ENCODE data around the gene SPARC.
"Not testable (repeated sequence)": the region's sequence is repeated elsewhere in the genome, so short reads cannot be mapped to it uniquely, and the experiment has no call there.

Gene SPARC, protein sequence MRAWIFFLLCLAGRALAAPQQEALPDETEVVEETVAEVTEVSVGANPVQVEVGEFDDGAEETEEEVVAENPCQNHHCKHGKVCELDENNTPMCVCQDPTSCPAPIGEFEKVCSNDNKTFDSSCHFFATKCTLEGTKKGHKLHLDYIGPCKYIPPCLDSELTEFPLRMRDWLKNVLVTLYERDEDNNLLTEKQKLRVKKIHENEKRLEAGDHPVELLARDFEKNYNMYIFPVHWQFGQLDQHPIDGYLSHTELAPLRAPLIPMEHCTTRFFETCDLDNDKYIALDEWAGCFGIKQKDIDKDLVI

GRCh38 chr5:151686674-151687407 lies at the start of gene SPARC:
TSS of gene SPARC (minus strand) at chr5:151686915. CDS start at chr5:151676188, 10,727 bp downstream.
- no peak for DNase-seq

DNA sequence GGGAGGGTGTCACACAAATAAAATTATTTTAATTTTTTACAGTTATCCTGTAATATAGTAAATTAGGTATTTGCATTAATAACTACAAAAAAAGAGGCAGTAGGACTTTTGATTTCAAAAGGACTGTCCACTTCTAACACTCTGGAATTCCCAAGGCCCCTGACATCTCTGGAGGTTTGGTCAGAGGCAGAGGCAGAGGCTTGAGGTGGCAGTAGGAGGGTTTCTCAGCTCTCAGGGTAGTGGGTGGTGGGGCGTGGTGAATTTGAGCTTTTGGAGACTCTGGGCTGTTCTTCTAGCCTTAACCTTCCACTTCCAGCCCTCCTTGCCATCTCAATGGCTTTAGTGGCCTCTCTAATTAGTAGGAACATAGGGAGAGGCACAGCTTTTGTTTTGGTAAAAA lies 48.9 kb upstream of the SPARC start:
- no peak for DNase-seq

GRCh38 chr5:151734064-151734408 lies 47.3 kb upstream of the SPARC start:
- DNase-seq = no peak

DNA sequence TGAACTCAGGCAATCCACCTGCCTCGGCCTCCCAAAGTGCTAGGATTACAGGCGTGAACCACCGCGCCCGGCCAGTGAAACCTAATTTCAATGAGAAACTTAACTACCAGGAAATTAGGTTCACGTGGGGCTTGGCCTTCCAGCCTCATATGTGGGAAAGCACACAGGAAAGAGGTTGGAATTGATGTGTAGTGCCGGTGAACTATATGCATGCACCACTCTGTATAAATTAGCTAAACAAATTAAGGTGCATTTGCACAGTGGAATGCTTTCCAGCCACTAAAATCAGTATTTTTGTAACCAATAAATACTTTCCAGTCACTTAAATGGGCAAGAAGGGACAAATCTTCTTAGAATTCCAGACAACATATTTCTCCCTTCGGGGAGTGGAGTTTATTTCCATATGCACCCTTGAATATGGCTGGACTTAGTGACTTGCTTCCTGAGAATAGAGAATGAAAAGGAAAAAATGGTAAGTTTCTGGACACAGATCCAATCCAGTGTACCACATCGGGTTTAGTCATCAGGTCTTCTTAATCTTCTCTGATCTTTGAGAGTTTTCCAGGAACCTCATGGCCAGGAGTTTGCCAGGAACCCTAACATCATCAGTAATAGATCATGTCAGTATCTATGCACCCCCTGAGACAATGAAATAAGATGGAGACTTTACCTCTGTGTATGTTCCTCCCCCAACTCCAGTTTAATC lies 46.8 kb upstream of the SPARC start:
- DNase-seq = no peak

GRCh38 chr5:151730381-151730780 lies 43.7 kb upstream of the SPARC start:
- no peak for DNase-seq

GRCh38 chr5:151729597-151729996 lies 42.9 kb upstream of the SPARC start:
- DNase-seq = not testable (repeated sequence)

- DNase-seq = no peak
Observed at GRCh38 chr5:151724360-151724759, 37.6 kb upstream of the SPARC start.

DNA sequence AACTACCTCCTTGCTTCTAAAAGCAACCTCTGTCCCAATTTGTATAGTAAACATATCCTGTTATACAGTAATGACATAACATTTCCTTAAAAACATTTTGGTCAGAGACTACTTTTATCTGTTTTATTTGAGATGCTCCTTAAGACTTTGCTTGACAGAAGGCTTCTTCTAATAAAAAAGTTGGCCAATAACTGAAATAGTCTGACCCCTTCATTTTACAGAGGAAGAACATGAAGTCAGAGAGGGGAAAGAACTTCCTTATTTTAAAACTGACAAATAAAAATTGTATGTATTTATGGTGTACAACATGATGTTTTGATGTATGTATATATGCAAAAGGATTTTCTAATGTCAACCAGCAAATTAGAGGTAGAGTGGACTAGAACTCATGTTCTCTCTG lies 35.8 kb upstream of the SPARC start:
- no peak for DNase-seq

DNA sequence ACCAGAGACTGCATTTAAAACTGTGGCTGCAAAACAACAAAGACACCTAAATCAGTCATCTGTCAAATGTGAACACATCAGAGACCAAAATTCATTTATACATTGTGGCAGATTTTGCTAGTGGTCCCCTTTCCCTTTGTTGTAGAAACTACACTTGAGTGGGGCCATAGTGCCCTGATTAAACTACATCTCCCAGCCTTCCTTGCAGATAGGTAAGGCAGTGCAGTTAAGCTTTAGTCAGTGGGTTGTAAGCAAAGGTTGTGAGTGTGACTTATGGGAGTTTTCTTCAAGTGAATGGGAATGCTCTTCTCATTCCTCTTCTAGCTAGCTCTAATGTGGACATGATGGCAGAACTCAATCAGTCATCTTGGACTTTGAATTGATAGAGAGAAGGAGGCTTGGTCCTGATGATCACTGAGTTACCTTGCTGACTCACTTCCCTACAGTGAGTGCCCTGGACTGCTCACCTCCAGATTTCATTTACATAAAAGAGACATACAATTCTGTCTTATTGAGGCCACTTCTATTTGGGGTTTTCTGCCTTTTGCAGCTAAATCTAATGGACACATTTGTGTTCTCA lies 35.2 kb upstream of the SPARC start:
- DNase-seq = no peak

GRCh38 chr5:151721087-151721646 lies 34.5 kb upstream of the SPARC start:
- no peak for DNase-seq

- DNase-seq = no peak
Observed at GRCh38 chr5:151720215-151720614, 33.5 kb upstream of the SPARC start.

GRCh38 chr5:151719228-151720000 lies 32.7 kb upstream of the SPARC start:
- DNase-seq = no peak

DNA sequence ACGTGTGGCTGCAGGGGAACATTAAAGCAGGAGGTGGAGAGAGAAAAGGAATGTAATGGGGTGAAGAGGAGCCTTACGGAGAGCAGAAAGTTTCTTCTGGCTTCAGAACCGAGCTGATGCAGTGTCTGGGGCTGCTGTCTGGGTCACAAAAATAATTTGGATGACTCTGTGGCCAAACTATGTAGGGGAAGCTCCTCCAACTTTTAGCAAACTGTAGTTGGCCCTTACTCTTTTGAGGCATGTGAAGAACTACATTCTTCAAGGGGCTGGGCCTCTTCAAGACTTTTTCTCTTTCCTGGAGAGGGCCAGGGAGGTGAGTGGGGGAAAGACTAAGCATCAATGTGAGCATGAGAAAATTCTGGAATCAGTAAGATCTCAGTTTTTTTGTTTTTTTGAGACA lies 31.9 kb upstream of the SPARC start:
- no peak for DNase-seq

DNA sequence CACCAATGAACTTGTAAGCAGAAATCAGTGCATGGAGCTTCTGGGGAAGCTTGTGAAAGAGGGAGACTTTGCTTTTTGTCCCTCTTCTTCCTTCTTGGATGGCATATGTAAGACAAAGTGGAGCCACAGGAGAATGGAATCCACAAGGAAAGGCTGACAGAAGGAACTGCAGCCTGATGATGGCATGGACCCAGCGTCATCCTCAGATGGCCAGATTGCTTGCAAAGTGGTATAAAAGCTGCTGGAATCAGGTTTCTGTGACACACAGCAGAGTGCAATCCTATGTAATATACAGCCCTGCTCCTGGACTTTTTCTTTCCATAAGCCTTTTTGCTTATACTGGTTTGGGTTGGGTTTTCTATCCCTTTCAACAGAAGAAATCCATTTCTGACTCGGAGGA lies 31.4 kb upstream of the SPARC start:
- DNase-seq = no peak

DNA sequence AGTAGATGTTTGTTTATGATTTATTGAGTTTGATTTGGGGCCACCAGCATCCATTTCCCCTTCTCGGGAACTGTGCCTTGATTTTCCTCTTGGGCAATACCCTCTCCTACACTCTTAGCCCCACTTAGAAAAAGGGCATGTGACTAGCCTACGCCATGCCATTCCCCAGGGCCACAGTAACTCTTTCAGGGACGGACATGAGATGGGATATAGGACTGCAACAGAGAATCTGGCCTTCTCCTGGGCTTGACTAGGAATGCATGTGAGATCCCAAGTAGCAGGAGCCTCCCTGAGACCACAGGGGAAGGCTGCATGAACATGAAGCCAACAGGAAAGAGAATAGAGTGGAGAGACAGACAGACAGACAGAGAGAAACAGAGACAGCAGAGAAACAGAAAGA lies 30.7 kb upstream of the SPARC start:
- no peak for DNase-seq

DNA sequence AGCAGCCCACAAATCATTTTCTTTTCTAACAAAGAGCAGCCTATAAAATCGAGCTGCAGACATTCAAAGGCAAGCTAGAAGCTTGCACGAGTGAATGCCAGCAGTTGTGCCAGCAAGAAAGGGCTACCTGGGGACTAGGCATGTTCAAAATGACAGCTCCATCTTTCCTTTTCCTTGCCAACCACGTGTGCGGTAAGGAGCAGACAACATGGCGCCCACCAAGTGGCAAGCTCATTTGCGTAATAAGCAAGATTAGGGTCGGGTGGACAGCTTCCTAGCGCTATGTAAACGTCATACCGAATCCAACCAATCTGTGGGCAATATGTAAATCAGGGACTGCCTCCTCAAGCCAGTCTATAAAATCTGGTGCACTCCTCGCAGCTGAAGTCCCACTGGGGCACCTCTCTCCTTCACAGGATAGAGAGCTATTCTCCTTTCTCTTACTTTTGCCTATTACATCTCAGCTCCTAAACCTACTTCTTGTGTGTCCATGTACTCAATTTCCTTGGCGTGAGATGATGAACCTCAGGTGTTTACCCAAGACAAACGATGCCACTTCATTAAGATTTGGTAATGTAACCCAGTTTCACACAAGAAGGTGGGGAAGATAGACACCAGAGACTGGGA lies 22.5 kb upstream of the SPARC start:
- DNase-seq = no peak

GRCh38 chr5:151708126-151708525 lies 21.4 kb upstream of the SPARC start:
- no peak for DNase-seq

- no peak for DNase-seq
Observed at GRCh38 chr5:151707567-151707966, 20.9 kb upstream of the SPARC start.

DNA sequence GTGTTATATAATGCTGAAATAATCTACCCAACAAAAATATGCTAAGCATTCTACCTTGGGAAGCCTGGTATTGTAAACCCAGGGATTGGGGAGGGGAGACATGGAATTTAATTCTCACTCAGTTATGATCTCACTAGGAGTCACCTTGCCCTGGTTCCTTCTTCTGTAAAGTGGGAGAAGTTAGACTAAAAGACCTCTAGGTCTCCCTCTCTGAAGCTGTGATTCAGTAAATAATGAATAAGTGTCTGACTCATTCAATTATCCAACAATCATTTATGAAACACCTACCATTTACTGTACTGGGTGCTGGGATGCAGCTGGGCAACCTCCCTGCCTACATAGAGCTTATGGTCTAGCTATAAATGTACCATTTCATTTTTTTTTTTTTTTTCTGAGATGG lies 20.2 kb upstream of the SPARC start:
- no peak for DNase-seq

- DNase-seq = no peak
Observed at GRCh38 chr5:151703780-151704179, 17.1 kb upstream of the SPARC start.

DNA sequence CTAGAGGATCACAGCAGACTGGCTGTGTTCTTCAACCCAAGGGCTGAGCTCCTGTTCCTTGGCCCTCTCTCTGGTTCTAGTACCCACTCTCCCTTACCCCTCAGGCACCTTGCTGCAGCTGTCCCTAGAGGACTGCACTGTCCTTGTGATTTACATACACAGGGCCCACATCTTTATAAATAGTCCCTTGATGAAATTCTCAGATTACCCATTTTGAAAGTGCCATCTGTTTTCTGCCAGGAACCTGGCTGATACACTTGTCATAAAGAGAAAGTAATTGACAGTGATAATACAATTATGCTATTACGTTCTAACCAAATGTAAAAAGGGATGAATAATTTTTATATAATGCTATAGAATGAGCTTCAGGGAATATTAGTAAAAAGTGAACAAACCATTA lies 16.5 kb upstream of the SPARC start:
- no peak for DNase-seq

GRCh38 chr5:151700820-151701219 lies 14.1 kb upstream of the SPARC start:
- no peak for DNase-seq
